Loucy (cell line): ENCODE measurements around the gene CRIP2.

Experiments used
- EZH2phosphoT487 ChIP-seq: fragments of 200-600 bp; IDR thresholded peaks from 2 replicates; pipeline ENCODE4 v1.6.1; 2018; ENCODE audit warnings: antibody characterized with exemption, mild to moderate bottlenecking, moderate library complexity, borderline replicate concordance
- TF ChIP-seq, protein P1 (sequence below): fragments of 200-600 bp; sonication (generic); conservative IDR thresholded peaks from 2 replicates; pipeline ENCODE4 v1.5.1; 2014; ENCODE audit warnings: mild to moderate bottlenecking, antibody characterized with exemption, low read length

DNA sequence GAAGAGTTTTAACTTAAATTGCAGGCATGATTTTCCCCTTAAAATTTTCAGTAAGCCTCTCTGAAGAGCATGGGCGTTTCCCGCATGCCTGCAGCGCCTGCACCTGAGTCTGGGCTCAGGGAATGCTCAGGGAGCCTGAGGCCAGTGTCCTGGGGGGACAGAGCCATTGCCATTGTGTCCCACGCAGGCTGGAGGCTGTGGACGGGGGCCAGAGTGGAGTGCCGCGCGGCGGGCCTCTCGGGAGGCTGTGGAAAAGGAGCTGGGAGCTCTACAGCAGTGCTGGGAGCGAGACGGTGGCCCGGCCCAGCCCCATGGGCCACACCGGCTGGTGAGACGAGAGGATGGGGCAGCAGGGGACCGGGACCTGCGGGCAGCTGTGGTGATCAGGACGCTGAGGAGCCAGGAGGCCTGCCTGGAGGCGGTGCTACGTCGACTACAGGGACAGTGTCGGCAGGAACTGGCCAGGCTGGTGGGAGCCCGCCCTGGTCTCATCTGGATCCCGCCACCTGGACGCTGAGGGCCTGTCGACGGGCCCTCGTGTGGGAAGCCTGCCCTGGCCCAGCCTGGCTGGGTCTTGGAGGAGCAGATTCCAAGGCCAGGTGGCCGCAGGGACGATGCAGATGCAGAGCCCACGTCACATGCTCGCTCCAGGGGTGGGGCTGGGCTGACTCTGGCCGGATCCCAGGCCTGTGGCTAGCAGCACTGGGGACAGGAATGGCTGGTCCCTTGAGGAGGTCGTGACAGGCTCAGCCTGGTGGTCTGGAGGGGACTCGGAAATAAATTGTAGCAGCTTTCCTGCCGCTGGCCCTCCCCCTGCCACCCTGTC lies 24.0 kb downstream of the CRIP2 start:
- TF ChIP-seq, protein P1, sequence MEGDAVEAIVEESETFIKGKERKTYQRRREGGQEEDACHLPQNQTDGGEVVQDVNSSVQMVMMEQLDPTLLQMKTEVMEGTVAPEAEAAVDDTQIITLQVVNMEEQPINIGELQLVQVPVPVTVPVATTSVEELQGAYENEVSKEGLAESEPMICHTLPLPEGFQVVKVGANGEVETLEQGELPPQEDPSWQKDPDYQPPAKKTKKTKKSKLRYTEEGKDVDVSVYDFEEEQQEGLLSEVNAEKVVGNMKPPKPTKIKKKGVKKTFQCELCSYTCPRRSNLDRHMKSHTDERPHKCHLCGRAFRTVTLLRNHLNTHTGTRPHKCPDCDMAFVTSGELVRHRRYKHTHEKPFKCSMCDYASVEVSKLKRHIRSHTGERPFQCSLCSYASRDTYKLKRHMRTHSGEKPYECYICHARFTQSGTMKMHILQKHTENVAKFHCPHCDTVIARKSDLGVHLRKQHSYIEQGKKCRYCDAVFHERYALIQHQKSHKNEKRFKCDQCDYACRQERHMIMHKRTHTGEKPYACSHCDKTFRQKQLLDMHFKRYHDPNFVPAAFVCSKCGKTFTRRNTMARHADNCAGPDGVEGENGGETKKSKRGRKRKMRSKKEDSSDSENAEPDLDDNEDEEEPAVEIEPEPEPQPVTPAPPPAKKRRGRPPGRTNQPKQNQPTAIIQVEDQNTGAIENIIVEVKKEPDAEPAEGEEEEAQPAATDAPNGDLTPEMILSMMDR, result no peak
- no peak for TF ChIP-seq EZH2phosphoT487
